NCI-H526 treated with DMSO at 0.1 percent for 48 hours (cell line): Measurements from ENCODE around the gene AIDA.
A peak's percentile ranks its signal among the peaks of the same experiment; 100 is the strongest.
"Not testable (repeated sequence)": the region's sequence is repeated elsewhere in the genome, so short reads cannot be mapped to it uniquely, and the experiment has no call there.

ENCODE experiments used
- DNase-seq: peaks from one replicate; lab custom pipeline; 2025; lab: John Stamatoyannopoulos, UW

The AIDA gene

GRCh38 chr1:222711319-222712252 lies 705 bp downstream of the AIDA start:
- DNase-seq, result peak; percentile 45

- DNase-seq, result no peak
Measured at GRCh38 chr1:222709700-222710153, 2.6 kb downstream of the AIDA start.

GRCh38 chr1:222706815-222707214 lies 5.5 kb downstream of the AIDA start:
- DNase-seq, result no peak

- no peak for DNase-seq
Measured at GRCh38 chr1:222704260-222704659, 8.0 kb downstream of the AIDA start.

GRCh38 chr1:222702210-222702609 lies 10.1 kb downstream of the AIDA start:
- no peak for DNase-seq

- DNase-seq, result no peak
Measured at GRCh38 chr1:222697826-222698225, 14.5 kb downstream of the AIDA start.

GRCh38 chr1:222697203-222697602 lies 15.1 kb downstream of the AIDA start:
- DNase-seq, result no peak

GRCh38 chr1:222696741-222697140 lies 15.6 kb downstream of the AIDA start:
- DNase-seq, result no peak

- DNase-seq, result no peak
Measured at GRCh38 chr1:222694927-222695326, 17.4 kb downstream of the AIDA start.

- DNase-seq, result no peak
Measured at GRCh38 chr1:222691016-222691415, 21.3 kb downstream of the AIDA start.

- no peak for DNase-seq
Measured at GRCh38 chr1:222680080-222680479, 32.2 kb downstream of the AIDA start.

- DNase-seq, result no peak
Measured at GRCh38 chr1:222670110-222670509, 42.2 kb downstream of the AIDA start.

- not testable (repeated sequence) for DNase-seq
Measured at GRCh38 chr1:222669107-222669506, 43.2 kb downstream of the AIDA start.

- DNase-seq, result not testable (repeated sequence)
Measured at GRCh38 chr1:222668184-222668583, 44.1 kb downstream of the AIDA start.

GRCh38 chr1:222665964-222666363 lies 46.3 kb downstream of the AIDA start:
- DNase-seq, result no peak

GRCh38 chr1:222663431-222663934 lies 48.8 kb downstream of the AIDA start:
- DNase-seq, result no peak

GRCh38 chr1:222657899-222658298 lies 54.4 kb downstream of the AIDA start:
- DNase-seq, result no peak

- DNase-seq, result no peak
Measured at GRCh38 chr1:222656391-222657155, 55.7 kb downstream of the AIDA start.

- DNase-seq, result no peak
Measured at GRCh38 chr1:222654849-222655248, 57.4 kb downstream of the AIDA start.

- no peak for DNase-seq
Measured at GRCh38 chr1:222653178-222653827, 59.0 kb downstream of the AIDA start.

GRCh38 chr1:222652676-222653075 lies 59.6 kb downstream of the AIDA start:
- DNase-seq, result no peak

- no peak for DNase-seq
Measured at GRCh38 chr1:222644636-222644980, 67.7 kb downstream of the AIDA start.
